Measurements from ENCODE around the gene PLAC1.

The PLAC1 gene

DNA sequence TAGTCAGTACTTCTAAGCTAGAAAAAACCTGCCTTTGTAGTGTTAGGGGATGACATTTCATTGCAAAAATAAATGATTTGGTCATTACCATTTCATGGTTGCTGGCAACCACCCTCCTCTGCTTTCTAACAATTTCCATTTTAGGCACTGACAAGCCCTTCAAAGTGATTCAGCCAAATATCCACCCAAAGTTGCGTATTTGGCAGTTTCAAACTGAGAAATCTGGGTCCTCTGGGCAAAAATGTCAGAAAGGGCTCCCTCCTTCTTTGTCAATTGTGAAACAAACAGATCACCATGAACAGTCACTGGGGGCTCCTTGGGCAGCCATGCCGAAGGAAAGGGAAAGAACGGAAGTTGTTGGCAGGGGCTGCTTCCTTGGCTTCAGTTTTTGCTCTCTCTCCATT lies 33.0 kb downstream of the PLAC1 start:
- no peak for DNase-seq

DNA sequence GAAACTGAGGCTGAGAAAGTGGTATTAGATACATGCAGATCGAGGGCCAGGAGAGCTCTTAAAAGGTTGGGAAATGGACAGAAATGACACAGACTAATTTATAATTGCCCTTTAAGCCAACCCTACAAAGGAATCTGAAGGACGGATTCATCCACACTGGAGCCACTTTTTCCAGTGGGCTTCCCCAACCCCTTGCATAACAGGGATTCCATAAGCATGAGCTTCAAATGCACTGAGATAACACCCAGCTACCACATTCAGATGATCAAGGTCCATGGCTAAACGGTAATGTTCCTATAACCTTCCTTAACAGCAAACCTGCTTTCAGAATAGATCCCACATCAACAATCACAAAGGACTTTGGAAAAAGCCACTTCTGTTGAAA lies 34.2 kb downstream of the PLAC1 start:
- no peak for DNase-seq

DNA sequence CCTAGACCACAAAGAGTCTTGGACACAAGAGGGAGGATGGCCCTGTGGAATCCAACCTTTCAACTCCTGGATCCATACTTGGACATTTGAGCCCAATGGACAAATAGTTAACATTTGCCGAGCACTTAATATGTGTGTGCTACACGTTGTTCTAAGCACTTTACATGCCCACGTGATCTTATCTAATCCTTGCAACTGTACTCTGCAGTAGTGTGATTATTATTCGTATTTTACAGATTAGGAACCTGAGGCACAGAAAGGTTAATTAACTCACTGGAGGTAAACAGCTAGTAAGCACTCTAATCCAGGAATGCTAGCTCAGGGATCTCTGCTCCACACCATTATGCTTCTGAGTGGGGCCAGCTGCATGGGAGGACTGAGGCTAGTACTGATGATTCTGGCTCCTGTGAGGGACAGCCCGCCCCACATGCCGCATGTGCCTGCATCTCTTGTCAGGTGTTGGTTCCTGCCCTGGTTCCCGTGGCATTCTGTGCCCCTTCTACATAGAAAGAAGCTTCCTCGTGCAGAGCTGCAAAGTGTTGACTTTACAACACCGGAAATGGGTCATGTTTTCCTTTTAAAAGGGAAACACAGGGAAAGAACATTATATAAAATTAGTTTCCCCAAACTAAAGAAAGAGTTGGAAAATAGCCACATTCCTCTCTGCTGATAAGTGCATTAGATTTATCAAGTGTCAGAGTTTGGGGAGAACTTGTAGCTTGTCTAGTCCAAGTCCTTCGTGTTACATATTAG lies 34.8 kb downstream of the PLAC1 start:
- DNase-seq, result no peak

DNA sequence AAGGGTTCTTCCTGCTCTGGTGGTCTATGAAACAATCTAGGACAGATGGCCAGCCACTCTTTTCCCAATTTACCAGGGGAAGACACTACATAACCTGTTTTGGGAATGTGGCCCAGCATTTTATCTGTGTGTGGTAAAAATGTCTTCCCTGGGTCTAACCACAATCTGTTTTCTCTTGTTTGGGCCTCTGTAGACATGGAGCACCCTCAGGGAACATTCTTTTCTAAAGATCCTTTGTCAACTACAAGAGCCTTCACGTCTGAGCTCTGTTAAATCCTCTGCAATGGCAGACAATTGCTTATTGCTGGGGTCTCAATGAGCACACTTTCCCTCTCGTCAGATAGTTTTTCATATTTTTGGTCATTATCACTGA lies 35.5 kb downstream of the PLAC1 start:
- DNase-seq, result no peak

DNA sequence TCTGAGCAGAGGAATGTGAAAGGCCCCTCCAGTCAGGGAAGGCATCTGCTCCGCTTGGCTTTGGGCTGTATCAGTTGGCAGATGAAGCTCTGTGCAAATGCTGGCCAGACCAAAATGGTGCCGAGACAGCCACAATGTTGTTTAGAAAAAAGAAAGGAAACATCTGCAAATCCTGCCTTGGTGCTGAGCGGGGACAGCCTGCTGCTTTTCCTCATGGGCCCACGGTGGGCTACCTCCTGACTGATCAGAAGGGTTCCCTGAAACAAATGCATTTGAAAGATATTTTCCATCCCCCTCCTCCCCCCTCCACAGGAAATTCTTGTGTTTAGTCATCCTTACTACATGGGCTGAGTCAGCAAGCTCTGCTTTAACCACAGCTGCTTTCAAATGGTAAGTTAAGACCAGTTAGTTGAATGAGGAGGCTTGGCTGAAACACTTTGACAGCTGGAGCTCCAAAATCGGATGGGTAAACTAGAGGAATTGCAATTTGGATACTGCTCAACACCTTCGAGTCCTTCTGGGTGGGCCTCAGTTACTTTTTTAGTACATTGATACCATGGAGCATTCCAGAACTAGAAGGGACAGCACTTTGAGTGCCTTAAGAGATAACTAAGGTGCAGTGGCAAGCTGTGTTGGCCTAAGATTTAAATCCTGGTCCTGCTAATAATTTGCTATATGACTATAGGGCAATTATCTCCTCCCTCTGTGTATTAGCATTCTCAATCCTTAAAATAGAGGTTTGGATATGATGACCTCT lies 36.0 kb downstream of the PLAC1 start:
- DNase-seq, result no peak

DNA sequence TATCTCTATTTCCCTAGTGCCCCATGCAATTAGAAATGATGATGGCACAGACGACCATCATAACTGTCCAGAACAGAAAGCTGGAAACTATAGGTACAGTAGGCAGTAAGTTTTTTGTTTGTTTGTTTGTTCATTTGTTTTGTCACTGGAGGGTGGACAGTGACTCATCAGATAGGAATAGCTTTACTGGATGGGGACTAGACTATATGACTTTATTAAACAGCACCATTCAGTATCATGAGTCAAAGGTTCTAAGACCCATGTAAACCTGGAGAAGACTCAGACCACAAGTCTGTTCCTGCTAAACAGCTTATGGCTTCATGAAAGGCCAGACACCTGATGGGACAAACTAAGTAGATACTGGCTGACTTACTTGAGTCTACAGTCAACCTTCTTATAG lies 38.4 kb downstream of the PLAC1 start:
- DNase-seq, result no peak

DNA sequence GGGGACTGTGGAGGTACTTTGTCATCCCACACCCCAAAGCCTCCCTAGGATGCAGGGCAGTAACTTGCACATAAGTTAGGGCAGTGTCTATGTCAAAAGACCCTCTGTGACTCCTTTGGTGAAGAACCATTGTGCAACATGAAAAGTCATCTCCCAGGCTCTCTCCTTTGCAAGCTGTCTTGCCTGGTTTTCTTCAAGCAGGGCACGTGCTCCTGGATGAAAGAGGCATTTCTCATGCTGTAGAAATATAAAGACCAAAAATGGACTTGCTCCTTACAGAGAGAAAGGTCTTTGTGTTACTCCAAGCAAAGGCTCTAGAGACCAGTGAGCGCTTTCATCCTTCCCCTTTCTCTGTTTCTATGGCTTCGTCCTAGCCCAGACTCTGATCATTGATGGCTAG lies 44.9 kb downstream of the PLAC1 start:
- DNase-seq, result no peak

DNA sequence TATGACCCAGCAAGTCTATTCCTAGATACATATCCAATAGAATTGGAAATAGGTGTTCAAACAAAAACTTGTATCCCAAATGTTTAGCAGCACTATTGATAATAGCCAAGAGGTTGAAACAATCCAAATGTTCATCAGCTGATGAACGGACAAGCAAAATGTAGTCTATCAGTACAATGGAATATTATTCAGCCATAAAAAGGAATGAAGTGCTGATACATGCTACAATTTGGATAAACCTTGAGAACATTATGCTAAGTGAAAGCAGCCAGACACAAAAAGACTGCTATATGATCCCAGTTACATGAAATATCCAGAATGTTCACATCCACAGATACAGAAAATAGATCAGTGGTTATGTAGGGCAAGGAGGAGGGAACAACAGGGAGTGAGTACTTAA lies 50.1 kb downstream of the PLAC1 start:
- DNase-seq, result no peak

DNA sequence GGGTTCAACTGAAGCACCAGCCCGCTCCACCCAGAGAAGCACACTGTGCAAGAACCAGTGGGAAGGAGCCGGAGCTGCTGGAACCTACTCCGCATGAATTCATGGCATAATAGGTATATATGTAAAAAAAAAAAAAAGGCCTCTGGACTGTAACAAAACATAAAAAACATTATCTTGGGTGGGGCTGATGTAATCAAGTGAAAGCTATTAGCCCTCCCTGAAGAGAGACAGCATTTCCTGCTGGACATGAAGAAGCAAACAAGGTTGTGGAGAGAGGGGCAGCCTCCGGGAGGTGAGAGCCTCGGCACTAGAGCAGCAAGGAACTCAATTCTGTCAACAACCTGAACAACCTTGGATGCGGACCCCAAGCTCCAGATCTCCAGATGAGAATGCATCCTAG lies 50.7 kb downstream of the PLAC1 start:
- no peak for DNase-seq

DNA sequence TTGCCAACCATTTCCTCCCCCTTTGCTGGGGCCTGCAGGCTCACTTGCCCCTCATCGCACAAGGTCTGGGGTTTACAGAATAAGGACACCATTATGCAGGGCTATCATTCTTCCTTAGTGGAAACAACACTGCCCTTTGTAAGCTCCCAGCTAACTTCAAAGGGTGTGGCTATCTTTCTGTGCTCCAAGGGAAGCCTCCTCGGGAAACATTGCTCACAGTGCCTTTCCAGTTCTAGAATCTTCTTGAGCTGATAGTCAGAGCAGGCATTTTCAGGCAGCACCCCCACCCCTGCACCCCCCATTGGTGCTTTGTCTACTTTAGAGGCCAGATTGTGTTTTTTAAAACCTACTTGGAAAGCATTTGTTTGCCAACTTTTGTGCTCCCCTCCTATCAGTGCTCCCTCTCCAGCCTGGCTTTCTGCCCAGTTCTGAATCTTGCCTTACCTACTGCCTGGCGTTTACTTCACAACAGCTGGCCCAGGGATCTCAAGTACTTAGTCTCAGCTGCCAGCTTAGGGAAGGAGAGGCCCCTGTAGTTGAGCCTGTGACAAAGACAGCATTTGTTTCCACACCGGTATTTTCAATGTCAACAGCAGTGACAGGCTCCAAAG lies 53.5 kb downstream of the PLAC1 start:
- DNase-seq, result no peak

DNA sequence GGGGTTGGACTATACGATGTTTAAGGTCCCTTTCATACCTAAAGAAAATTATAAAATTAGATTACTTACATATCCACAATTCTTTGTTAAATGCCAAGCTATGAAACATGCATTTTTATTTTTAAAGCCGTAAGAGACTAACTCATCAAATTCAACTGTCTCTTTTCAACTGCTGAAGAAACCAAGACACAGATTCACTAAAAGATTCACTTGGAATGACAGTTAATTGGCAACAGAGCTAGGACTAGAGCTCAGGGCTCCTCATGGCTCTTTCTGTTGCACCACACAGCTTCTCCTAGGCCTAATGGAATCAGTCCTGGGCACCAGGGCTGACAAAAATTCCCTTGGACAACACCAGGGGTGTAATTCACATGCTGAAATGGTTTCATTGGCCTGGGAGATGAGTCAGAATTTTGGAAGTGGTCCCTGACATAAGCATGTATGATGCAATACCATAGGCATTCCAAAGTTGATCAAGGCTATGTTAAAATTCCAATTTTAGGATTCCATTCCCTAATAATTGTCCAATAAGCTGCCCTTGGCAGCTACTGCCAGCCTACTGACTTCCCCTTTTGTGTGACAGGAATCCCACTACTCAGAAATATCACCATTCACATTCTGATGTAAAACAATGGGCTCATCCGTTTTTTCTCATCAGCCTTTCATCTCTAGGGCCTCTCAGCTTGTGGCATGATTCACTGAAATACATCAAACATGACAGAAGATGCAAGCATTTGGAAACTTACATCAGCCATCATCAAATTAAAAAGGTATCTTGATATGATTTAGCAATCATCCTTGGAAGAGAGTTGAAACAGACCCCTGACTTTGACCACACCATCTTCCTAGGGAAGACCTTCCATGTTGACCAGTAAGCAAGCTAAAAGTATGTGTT lies 54.2 kb downstream of the PLAC1 start:
- no peak for DNase-seq

DNA sequence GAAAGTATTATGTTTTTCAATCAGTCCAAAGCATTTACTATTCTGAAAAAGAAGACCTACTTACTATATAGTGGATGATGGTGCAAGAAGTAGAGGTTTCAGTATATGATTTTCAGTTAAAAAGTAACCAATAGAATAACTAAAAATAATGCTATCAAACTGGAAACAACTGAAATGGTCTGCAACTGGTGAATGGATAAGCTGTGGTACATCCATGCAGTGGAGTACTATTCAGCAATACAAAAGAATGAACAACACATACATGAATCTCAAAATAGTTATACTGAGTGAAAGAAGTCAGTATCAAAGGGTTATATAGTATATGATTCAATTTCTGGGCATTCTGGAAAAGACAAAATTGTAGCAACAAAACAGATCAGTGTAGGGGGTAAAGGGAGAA lies 55.9 kb downstream of the PLAC1 start:
- no peak for DNase-seq

DNA sequence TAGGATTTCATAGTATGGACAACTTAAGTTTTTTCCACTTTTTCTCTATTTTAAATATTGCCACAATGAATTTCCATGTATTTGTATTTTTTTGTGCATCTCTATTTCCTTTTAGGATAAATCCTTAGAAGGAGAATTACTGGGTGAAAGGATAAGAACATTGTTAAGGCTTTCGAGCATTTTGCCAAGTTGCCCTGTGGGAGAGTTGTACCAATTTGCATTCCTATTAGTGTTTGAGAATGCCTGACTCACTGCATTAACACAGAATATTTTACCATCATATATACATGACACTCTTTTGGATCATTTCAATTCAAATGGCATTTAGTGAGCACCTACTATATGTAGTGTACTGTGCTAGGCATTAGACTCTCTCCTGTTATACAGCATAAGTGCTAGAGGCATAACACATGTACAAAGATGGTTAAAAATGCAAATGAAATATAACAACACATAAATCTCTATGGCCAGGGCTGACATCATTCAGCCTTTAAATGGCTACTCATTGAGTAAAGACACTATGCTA lies 57.0 kb downstream of the PLAC1 start:
- DNase-seq, result no peak

DNA sequence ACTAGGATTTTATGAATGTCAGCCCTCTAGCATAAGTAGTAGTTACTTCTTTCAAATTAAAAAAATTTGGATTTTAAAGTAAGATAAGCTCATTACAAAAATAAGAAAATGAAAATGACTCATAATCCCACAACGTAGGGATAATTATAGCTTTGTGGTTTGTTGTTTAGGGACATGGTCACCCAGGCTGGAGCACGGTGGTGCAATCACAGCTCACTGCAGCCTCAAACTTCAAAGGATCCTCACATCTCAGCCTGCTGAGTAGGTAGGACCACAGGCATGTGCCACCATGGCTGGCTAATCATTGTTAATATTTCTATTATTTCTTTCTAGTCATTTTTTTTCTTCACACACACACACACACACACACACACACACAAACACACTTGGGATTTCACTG lies 57.6 kb downstream of the PLAC1 start:
- DNase-seq, result no peak

DNA sequence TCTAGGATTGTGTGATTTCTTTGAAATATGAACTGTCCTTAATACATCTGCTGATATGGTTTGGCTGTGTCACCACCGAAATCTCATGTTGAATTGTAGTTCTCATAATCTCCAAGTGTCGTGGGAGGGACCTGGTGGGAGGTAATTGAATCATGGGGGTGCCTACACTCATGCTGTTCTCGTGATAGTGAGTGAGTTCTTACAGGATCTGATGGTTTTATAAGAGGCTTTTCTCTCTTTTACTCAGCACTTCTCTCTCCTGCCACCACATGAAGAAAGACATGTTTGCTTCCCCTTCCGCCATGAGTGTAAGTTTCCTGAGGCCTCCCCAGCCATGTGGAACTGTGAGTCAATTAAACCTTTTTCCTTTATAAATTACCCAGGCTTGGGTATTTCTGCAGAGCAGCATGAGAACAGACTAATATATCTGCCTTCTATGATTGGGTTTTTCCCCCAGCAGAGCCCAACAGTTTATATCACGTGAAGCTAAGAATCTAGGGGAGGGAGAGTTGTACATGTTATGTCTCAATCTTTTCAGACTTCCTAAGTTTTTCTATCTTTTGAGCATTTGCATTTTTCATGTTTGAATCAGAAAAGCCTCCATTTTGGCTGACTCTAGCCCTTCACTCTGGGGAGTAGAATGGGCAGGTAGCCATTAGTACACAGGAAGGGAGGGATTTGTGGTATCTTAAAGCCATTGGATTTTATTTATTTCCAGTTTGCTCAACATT lies 58.9 kb downstream of the PLAC1 start:
- DNase-seq, result no peak

DNA sequence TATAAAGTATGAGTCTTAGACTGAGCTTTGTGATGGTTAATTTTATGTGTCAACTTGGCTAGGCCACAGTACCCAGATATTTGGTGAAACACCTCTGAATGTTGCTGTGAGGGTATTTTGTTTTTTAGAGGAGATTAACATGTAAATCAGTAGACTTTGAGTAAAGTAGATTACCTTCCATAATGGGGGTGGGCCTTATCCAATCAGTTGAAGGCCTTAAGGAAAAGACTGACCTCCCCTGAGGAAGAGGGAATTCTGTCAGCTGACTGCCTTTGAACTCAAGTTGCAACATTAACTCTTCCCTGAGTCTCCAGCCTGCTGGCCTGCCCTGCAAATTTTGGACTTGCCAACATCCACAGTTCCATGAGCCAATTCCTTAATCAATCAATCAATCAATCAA lies 66.0 kb downstream of the PLAC1 start:
- DNase-seq, result no peak

DNA sequence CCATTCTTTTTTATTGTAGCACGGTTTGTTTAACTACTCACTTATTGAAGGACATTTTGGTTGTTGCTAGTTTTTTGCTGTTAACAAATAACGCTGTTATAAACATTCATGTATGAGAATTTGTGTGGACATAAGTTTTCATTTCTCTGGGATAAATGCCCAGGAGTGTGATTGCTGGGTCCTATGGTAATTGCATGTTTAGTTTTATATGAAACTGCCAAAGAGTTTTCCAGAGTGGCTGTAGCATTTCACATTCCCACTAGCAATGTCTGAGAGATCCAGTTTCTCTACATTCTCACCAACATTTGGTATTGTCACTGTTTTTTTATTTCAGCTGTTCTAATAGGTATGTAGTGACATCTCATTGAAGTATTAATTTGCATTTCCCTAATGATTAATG lies 66.8 kb downstream of the PLAC1 start:
- no peak for DNase-seq

DNA sequence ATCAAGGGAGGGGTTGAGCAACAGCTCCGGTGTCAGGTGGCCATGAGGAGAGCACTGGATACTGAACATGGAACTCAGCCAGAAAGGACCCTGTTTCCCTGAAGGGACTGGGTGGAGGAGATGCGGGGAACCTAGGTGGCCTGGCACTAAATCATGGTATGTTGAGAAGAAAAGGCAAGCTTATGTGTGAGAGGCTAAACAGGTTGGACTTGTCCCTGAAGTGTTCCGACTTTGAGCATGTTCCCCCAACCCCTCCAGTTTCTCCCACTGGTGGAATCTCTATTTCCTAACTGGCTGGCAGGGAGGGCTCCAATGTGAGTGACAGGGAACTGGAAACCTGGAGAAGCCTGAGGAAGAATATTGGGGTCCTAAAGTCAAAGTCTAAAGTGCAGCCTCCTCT lies 69.5 kb downstream of the PLAC1 start:
- DNase-seq, result no peak

DNA sequence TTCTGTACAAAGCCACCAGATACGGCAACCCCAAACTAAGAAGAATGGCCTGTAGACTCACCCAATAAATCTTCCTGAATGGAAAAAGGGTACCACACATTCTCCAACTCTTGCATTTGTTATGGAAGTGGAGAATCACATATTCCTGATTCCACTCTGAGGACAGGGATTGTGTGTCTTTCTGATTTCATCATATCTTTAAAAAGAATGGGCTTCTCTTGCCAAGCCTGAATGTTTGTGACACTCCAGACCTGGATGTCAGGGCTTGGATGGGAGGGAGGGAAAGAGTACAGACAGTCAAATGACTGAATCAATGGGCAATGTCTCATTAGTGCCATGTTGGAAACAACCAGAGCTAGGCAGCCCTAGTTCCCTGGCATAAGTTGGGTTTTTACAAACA lies 77.4 kb downstream of the PLAC1 start:
- no peak for DNase-seq

DNA sequence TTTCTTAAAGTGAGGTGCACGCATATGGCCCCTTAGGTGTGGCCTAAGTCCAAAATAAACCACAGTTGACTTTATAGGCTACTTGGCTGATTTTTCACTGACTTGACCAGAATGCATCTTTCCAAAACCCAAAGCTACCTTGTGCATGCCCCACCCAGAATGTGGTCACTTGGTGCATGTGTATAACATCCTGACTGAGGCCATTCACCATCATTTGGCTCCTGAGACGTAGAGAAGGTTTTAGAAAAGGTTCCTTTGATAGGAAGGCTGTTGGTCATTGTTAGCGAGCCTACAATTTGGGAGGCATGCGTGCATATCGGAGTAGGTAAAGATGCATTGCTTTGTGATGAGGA lies 84.6 kb downstream of the PLAC1 start:
- no peak for DNase-seq

DNA sequence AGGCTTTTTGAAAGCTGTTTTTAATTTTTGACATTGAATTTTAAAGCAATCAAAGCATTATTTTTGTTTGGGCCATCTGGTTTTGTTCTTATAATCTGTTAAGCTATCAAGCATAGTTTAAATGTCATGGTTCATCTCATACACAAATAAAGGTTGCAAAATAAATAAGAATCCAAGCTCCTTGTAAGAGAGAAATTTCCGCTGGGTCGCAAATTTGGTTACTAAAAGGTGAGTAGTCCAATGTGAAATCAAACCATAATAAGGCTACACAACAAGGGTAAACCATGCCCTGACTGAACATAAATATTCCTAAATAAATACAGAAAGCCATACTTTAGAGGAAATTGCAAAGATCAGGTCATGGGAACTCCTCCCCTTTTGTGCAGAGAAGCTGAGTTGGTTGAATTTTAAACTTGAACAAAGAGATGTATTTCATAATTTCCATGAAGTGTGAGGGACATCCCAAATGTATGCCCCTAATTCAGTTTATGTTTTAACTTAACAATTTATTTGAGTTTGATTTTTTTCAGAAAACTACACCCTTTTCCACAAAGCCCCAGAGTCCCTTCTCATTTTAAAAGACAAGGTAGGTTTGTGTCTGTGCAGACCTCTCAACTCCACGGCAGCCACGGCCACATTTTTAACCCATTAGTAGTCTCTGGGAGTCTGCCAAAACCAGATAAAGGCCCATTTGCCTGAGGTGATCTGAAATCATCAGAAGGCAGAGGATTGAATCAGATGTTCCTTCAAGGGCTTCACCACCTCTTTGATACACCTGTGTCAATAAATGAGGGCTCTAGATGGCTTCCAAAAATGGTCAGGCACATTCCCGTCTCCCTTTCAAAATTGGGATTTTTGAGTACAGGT lies 85.2 kb downstream of the PLAC1 start:
- DNase-seq, result no peak
